ENCODE data around the gene ARHGEF28.

GRCh38 chr5:73805449-73805848 lies 179.5 kb downstream of the ARHGEF28 start:
- TF ChIP-seq, protein P1, sequence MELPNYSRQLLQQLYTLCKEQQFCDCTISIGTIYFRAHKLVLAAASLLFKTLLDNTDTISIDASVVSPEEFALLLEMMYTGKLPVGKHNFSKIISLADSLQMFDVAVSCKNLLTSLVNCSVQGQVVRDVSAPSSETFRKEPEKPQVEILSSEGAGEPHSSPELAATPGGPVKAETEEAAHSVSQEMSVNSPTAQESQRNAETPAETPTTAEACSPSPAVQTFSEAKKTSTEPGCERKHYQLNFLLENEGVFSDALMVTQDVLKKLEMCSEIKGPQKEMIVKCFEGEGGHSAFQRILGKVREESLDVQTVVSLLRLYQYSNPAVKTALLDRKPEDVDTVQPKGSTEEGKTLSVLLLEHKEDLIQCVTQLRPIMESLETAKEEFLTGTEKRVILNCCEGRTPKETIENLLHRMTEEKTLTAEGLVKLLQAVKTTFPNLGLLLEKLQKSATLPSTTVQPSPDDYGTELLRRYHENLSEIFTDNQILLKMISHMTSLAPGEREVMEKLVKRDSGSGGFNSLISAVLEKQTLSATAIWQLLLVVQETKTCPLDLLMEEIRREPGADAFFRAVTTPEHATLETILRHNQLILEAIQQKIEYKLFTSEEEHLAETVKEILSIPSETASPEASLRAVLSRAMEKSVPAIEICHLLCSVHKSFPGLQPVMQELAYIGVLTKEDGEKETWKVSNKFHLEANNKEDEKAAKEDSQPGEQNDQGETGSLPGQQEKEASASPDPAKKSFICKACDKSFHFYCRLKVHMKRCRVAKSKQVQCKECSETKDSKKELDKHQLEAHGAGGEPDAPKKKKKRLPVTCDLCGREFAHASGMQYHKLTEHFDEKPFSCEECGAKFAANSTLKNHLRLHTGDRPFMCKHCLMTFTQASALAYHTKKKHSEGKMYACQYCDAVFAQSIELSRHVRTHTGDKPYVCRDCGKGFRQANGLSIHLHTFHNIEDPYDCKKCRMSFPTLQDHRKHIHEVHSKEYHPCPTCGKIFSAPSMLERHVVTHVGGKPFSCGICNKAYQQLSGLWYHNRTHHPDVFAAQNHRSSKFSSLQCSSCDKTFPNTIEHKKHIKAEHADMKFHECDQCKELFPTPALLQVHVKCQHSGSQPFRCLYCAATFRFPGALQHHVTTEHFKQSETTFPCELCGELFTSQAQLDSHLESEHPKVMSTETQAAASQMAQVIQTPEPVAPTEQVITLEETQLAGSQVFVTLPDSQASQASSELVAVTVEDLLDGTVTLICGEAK (IDR thresholded peaks at IDR 0.05; ENCODE audit: borderline replicate concordance) = no peak
- TF ChIP-seq ELK1 (IDR thresholded peaks at IDR 0.05; ENCODE audit: low read depth, low read length) = no peak
- TF ChIP-seq ZNF24 (IDR thresholded peaks at IDR 0.05) = no peak
- TF ChIP-seq EP300 (IDR thresholded peaks at IDR 0.05; ENCODE audit: borderline replicate concordance in 1 of 2, control insufficient read depth in 1 of 2, low read depth in 2 of 2, low read length in 2 of 2) = no peak
- no peak for TF ChIP-seq CTCF (IDR thresholded peaks at IDR 0.05 in 2 of 3, conservative IDR thresholded peaks at IDR 0.05 in 1 of 3; ENCODE audit: control insufficient read depth in 2 of 3, extremely low read depth in 1 of 3, insufficient read depth in 1 of 3, low read depth in 3 of 3, low read length in 3 of 3)
- TF ChIP-seq FOXM1 (IDR thresholded peaks at IDR 0.05; ENCODE audit: low read depth, low read length) = no peak
- TF ChIP-seq RAD21 (IDR thresholded peaks at IDR 0.05; ENCODE audit: insufficient read depth, low read depth, low read length) = no peak
- TF ChIP-seq, protein P2, sequence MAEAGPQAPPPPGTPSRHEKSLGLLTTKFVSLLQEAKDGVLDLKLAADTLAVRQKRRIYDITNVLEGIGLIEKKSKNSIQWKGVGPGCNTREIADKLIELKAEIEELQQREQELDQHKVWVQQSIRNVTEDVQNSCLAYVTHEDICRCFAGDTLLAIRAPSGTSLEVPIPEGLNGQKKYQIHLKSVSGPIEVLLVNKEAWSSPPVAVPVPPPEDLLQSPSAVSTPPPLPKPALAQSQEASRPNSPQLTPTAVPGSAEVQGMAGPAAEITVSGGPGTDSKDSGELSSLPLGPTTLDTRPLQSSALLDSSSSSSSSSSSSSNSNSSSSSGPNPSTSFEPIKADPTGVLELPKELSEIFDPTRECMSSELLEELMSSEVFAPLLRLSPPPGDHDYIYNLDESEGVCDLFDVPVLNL (IDR thresholded peaks at IDR 0.05; ENCODE audit: low read depth, low read length) = no peak
- TF ChIP-seq, protein P3, sequence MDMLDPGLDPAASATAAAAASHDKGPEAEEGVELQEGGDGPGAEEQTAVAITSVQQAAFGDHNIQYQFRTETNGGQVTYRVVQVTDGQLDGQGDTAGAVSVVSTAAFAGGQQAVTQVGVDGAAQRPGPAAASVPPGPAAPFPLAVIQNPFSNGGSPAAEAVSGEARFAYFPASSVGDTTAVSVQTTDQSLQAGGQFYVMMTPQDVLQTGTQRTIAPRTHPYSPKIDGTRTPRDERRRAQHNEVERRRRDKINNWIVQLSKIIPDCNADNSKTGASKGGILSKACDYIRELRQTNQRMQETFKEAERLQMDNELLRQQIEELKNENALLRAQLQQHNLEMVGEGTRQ (IDR thresholded peaks at IDR 0.05; ENCODE audit: borderline replicate concordance, low read depth, low read length) = no peak
- no peak for TF ChIP-seq EZH2 (IDR thresholded peaks at IDR 0.05; ENCODE audit: borderline replicate concordance, control insufficient read depth, low read depth, low read length)
- no peak for TF ChIP-seq HCFC1 (IDR thresholded peaks at IDR 0.05; ENCODE audit: low read length)
- no peak for TF ChIP-seq POLR2AphosphoS5 (IDR thresholded peaks at IDR 0.05; ENCODE audit: low read length)
- no peak for TF ChIP-seq CREM (IDR thresholded peaks at IDR 0.05; ENCODE audit: low read depth)

Measured in GM12878 (cell line).